Hematopoietic multipotent progenitor cell treated with erythropoietin and hydrocortisone succinate and interleukin-3 and kit ligand, for 17 days (in vitro differentiated cells): ENCODE measurements around the gene TMEM44.
"Not testable (repeated sequence)": the region's sequence is repeated elsewhere in the genome, so short reads cannot be mapped to it uniquely, and the experiment has no call there.

Experiments used
- DNase-seq: peaks from one replicate; pipeline ENCODE4 v3.0.0-alpha.2; 2015; ENCODE audit warnings: low spot score

The TMEM44 gene

GRCh38 chr3:194640829-194641228 is 7.6 kb upstream of the TMEM44 start:
- no peak for DNase-seq

- DNase-seq = no peak
Measured at GRCh38 chr3:194638991-194639605, 5.9 kb upstream of the TMEM44 start.

- DNase-seq = no peak
Measured at GRCh38 chr3:194637541-194638400, 4.6 kb upstream of the TMEM44 start.

DNA sequence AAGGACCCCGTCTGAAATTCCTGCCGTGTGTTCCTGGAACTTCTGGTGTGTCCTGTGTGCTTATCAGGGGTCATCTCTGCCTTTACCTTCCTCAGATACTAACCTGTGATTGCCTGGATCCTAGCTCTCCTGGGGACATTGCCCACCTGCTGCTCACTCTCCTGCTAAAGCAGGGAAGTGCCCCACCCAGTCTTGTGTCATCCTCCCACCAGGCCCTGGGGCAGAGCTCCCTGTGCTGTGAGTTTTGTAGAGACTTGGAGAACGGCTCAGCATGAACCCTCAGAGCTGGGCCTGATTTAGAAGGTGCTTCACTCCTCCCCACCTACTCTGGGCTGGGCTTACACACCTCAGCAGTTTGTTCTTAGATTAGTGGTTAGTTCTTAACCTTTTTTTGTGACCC is 3.8 kb upstream of the TMEM44 start:
- DNase-seq = no peak

DNA sequence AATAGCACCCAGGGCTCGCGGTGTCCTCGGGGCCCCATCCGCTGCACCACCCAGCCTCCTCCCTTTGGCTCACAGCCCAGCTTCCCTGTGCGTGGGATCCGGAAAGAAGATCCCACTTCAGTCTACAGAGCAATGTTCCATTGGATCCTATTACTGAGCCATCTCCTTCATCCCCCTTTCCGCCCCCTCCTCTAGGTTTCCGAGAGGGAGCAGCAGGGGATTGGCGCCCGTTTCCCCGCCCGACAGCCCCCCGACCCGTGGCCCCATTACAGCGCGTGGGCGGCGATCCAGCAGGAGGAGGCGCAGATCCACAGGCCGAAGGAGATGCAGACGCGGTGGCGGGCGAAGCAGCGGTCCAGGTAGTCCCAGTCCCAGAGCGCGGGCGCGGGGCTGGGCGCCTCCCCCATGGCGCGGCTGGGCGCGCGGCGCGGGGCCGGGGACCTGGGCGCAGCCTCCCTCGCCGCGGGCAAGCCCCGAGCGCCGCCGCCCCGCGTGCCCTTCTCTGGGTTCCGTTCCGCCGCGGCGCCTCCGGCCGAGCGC is 340 bp downstream of the TMEM44 start:
- DNase-seq = no peak

DNA sequence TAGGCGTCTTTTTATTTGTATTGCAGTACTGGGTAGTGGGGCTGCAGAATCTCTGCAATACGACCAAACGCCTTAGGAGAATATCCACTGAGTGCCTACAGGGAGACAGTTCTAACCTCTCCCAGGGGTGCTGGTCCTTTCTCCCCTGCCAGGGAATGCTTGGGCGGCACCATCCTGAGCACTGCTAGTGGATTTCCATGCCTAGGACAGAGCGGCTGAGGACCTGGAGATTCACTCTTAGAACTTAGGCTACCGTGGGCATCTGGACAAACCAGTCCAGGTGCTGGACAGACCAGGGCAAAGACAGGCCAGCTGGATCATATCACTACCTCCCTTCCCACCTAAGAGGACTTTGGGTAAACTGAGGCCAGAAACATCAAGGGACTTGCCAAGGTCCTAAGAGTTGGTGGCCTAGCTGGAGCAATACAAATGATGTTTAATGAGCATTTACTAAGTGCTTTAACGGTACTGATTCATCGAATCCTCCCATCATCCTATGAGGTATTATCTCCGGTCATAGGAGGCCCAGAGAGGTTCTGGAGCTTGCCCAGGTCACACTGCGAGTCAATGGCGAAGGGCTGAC is 902 bp downstream of the TMEM44 start:
- no peak for DNase-seq

- no peak for DNase-seq
Measured at GRCh38 chr3:194631696-194632095, 1.5 kb downstream of the TMEM44 start.

GRCh38 chr3:194630681-194631080 is 2.5 kb downstream of the TMEM44 start:
- DNase-seq = not testable (repeated sequence)

DNA sequence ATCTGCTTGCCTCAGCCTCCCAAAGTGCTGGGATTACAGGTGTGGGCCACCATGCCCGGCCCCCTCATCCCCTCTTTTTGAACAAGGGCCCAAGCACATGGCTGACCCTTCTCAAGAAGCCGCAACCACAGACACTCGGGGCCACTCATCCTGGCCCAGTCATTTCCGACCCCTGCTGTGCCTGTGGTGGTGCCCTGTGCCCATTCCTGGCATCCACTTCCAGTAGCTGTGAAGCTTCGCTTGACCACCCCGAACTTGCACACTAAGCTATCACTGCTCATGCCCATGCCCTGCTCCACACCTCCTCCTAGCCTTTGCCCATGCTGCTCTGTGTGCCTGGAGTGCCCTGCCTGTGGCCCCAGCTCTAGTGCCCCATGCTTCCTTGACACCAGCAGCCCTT is 8.3 kb downstream of the TMEM44 start:
- no peak for DNase-seq

- no peak for DNase-seq
Measured at GRCh38 chr3:194623449-194624290, 9.5 kb downstream of the TMEM44 start.

DNA sequence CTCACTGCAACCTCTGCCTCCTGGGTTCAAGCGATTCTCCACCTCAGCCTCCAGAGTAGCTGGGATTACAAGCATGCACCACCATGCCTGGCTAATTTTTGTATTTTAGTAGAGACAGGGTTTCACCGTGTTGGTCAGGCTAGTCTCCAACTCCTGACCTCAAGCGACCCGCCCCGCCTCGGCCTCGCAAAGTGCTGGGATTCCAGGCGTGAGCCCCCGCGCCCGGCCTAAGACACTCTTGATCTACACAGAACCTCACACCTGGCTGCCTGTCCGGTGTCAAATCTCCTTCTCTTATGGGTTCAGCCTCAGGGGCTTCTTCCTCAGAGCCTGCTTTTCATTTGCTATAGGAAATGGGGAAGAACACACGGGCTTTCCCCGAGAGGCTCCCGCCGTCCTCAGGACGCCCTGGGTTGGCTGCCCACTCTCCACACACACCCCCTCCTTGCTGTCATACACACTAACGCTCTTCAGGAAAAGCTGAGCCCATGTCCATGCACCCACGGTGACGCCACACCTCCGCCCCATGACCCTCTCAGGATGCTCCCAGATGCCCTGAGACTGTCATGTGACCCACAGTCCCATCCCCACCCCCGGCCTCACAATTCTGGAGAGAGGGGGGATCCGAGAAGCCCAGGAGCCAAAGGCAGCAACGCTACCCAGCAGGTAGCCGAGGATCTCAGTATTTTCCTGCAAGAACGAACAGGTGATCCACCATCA is 10.4 kb downstream of the TMEM44 start:
- no peak for DNase-seq

- no peak for DNase-seq
Measured at GRCh38 chr3:194621947-194622346, 11.3 kb downstream of the TMEM44 start.

DNA sequence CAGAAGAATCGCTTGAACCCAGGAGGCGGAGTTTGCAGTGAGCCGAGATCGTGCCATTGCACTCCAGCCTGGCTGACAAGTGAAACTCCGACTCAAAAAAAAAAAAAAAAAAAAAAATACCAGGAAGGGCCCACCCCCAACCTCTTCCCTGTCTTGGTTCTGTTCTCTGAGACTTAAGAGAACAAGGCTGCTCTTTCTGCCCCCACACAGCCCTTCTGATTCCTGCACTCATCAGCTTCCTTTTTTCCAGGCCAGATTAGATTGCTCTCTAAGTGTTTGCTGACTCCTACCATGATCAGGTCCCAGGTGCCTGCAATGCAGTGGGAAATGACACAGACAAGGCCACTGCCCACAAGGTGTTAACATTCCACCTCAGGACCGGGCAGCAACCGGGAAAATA is 13.0 kb downstream of the TMEM44 start:
- no peak for DNase-seq

DNA sequence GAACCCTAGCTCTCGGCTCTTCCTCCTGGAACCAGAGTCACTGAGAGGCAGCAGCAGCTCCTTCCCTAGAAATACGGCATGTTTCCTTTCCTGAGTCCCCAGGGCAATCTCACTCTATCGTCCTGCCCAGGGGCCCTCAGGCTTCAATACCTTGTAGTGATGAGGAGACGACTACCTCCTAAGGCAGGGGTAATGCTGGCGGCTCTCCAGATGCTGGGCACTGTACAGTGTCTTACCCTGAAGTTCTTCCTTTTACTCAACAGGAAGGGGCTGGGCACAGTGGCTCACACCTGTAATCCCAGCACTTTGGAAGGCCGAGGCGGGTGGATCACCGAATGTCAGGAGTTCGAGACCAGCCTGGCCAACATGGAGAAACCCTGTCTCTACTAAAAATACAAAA is 13.5 kb downstream of the TMEM44 start:
- DNase-seq = no peak

DNA sequence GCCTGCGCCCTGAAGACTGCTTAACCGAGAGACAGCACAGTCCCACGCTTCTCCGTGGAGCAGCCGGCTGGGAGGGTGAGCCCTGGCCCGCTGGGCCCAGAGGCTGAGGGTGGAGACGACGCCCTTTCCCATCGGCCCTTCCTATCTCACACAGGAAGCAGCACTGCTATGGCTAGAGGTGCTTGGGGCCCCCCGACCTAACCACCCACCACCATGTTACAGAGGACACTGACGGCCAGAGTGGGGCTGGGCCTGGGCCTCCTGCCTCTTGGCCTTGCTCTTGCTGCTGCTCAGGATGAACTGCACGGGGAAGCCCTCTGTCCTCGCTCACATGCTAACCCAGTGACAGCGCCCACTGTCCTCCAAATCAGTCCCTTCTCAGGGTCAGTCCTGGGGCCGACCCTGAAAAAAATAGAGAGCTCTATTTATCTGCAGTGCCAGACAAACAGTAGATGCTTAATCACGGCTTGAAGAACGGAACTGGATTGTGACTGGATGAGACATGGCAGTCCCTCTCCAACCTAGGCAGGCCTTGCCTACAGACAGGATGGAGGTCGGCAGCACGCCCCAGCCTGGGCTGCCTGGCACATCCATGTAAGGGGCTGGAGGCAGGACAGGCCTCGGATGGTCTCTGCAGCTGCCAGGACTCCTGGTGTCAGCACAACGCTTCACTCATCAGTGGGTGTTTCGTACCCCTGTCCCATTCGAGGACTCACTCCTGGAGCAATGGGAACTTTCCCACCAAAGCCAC is 14.2 kb downstream of the TMEM44 start:
- no peak for DNase-seq

DNA sequence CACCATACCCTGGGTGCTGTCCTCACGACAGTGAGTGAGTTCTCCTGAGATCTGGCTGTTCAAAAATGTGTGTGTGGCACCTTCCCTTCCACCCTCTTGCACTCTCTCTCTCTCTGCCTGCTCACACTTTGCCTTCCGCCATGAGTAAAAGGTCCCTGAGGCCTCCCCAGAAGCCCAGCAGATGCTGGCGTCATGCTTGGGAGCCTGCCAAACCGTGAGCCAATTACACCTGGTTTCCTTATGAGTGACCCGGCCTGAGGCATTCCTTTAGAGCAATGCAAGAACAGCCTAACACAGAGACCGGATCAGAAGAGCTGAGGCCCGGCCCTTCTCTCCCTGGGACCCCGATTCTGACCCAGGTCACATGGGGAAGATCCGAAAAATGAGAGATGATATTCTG is 15.4 kb downstream of the TMEM44 start:
- no peak for DNase-seq

DNA sequence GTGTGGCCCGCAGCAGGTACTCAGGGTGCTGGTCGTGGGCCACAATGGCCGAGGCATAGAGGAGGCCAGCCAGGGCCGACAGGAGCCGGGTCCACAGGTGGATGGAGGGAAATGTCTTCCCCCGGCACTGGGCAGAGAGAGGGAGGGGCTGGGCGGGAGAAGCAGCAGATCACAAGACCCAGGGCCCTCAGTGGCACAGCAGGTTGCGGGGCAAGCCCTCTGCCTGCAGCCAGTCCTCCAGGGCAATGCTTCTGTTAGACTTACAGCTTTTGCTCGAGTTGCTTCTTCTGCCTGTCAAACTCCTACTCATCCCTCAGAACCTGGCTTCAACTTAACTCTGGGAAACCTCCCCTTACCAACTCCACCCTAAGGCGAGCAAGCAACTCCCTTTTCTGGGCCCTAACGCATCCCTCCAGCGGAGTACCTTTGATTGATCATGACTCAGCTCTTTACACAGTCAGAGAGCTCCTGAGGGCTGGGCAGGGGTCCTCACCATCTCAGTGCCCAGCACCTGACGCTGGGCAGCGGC is 16.0 kb downstream of the TMEM44 start:
- DNase-seq = no peak

DNA sequence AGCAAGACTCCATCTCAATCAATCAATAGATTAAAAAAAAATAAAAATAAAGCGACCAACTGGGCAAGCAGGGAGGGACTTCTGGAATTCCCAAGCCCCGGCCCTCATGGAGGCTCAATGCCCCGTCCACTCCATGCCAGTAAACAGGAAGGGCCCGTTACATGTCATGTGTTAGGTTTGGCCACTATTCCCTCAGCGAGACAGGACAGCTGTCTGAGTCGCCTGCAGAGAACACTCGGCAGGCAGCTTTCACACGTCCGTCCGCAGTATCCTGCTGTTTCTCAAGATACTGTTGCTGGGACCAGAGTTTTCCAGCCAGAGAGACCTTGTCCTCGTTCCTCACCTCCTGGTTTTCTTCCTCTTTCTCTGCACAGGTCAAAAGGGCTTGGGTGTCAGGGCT is 18.0 kb downstream of the TMEM44 start:
- DNase-seq = no peak

GRCh38 chr3:194612221-194612620 is 21.0 kb downstream of the TMEM44 start:
- no peak for DNase-seq

GRCh38 chr3:194610689-194611088 is 22.5 kb downstream of the TMEM44 start:
- DNase-seq = no peak
